NCI-H510A (cell line): Measurements from ENCODE around the gene TACR1.

ENCODE experiments used
- DNase-seq: peaks from one replicate; lab custom pipeline; 2025; lab: John Stamatoyannopoulos, UW

TACR1 gene

DNA sequence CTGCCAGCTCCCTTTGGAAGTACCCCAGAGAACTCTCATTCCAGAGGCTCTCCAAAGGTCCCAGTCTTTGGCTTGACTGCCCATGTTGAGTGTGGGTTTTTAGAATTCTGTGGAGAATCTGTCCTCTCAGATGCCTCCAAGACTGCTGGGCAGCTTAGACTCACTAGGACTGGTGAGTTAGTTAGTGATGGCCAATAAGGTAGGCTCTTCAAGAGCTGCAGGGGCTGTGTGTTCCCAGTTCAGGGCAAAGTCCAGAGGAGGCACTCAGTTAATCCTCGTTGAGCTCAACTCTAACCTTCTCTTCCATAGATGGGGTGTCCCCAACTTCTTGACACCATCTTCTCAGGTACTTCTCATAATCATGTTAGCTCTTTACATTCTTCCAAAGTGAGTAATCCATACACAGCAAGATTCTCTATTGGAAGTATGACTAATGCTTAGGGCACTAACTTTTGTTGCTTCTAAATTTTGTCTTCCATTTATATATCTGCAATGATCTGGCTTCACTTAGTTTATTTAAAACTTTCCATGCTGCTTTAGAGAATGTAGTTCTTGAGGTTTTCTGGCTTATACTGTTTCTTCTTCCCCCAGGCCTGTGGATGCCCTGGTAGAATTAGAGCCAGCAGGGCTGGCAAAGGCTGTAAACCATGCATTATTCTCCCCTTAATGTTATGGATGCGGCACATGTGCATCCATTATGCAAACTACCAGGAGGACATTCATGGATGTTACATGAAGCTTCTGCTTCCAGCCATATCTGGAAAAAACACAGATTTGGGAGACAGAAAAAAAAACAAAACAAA lies 151.9 kb downstream of the TACR1 start:
- DNase-seq, result no peak

DNA sequence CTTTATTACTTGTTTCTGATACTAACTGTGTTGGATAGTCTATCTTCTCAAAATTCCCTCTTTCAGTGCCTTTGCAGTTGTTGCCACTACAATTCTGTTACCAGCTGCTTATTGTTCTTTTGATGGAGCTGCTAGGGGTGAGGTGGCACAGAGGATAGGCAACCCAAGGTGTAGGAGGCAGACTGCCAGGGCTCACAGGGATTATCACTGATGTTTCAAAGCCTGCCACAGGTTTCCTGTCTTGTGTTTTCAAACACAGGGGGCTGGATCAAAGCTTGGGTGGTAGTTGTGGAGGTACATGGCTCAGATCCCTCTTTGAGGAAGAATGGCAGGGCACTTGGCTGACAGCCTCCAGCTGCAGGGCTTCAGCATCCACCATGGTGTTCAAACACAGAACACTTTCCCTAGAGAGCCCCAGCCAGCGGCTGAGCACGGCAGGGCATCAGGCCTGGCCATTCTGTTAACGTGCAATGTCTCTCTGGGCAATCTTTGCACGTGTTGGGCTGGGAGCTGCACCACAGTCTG lies 153.7 kb downstream of the TACR1 start:
- DNase-seq, result no peak

DNA sequence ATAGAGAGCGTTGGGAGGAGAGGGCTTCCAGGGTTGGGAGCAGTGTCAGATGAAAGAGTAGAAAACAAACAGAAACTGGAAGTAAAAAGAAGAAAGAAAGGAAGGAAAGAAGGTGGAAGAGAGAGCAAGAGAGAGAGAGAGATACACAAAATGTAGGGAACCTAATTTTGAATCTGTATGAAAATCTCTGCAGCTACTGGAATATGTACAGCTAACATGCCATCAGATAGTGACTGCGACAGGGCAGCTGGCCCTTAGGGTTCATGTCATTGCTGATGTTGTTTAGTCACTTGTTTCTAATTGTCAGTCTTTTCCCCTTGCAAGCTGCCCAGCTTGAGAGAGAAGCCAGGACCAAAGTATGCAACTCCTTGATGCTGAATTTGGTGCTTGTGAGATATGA lies 155.0 kb downstream of the TACR1 start:
- no peak for DNase-seq

DNA sequence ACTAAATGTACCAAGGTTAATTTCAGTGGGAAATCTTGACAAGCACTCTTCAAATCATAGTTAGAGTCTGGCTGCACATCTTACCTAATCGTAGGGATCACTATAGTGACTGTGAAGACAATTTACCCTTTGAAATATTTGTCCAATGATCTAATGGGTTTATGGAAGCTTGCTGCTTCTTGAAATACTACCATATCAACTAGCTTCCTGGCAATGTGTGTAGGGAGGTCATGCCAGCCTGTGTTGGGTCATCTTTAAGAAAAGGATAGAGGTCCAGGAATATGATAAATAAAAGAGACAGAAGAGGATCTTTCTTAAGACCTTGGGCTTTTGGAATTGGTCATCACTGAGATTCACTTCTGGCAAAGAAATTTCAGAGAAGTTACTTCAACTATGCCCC lies 156.5 kb downstream of the TACR1 start:
- no peak for DNase-seq

DNA sequence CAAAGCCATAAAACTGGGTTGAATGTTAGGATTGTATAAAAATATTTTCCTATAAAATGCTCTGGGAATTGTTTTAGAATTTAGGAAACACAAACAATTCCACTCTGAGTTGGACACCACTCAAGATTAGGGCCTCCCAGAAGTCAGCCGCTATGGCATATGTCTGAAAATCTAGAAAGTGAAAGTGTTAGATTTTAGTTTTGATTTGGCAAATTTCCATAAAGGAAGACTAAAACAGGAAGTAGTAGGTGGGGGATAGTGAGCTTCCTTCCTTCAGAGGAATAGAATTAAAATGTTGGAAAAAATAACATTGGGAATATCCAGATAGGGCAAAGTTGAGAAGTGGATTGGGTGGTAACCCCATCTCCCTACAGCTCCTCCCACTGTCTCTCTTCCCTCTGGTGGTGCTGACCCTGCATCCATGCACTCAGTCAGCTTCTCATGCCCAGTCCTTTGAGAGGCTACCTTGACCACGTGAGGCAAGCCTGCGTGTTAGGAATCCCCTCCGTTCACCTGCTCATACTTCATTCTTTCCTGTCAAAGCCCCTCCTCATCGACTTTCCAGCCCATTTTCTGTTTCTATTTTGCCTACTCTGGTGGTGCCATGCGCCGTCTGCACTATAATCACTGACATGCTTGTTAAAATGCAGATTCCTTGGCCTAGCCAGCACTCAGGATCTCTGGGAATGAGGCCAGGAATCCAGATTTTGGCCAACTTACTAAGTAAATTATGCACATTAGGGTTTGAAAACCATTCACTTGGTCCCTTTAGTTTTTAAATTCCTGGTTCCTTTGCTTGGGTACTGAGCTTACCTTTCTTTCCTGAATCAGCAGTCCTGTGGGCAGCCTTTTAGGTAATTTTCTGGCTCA lies 157.4 kb downstream of the TACR1 start:
- DNase-seq, result no peak

DNA sequence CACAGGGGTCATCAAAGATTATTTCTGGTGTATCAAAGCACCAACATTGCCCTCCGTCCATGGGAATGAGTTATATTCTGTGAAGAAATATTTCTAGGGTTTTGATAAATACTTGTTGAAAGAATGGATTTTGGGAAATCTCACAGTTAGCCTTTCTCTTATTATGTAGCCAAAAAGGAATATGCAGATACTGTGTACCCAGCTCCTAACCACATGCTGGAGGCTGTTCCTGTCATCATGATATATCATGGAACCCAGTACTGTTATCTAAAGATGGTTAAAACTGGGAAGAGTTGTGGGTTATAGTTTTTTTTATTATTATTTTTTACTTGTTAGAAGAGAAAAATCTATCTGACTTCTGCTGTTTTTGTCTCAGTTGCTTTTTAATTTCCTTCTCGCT lies 158.1 kb downstream of the TACR1 start:
- DNase-seq, result no peak

DNA sequence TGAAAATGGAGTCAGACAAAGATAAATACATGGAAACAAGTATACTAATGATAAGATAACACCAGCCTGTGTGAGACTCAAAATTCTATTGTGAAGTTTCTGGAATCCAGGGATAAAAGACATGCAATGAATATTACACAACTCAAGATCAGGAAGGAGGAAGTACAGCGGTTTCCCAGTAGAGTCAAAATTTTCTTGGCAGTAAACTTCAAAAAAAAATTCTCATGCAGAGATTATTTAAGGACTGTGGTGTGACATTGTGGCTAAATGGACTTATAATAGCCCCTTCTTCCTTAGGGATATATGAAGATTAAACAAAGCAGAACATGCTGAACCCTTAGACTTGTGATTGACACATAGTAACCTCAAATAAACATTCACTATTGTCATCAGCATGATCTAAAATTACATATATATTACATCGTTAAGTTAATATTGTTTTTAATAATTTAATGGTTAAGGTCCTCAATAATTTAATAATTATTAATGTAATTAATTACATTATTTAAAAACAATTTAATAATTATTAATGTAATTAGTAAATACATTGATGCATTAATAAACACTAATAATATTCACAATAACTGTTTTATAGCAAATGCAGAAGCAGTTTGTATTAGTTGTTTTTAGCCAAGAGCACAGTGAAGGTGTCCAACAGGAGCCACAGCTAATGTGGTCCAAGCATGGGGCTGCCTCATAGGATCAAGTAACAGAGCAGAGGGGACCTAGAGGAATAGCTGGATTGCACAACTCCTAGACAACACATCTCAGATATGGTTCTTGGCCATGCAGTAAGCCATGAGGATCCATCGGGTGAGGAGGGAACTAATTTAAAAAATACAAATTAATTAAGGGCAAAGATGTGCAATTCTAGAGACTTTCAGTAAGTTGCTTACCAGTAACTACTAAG lies 163.6 kb downstream of the TACR1 start:
- no peak for DNase-seq

DNA sequence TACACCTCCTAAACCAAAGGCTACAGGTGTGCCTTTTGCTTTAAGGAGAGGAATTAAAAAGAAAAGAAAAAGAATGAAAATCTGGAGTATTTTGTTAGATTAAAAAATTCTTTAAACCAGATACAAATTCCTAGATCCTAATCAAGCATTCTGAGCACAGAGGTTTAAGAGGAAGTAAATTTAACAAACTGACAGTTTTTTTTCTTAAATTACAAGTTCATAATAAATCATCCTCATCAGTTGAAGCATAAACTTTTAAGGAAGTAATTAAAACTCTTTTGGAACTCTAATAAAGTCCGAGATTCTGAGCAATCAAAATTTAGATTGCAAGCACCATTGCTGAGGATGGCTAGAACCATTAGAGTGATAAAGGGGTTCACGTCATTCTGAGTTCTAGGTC lies 165.8 kb downstream of the TACR1 start:
- no peak for DNase-seq

DNA sequence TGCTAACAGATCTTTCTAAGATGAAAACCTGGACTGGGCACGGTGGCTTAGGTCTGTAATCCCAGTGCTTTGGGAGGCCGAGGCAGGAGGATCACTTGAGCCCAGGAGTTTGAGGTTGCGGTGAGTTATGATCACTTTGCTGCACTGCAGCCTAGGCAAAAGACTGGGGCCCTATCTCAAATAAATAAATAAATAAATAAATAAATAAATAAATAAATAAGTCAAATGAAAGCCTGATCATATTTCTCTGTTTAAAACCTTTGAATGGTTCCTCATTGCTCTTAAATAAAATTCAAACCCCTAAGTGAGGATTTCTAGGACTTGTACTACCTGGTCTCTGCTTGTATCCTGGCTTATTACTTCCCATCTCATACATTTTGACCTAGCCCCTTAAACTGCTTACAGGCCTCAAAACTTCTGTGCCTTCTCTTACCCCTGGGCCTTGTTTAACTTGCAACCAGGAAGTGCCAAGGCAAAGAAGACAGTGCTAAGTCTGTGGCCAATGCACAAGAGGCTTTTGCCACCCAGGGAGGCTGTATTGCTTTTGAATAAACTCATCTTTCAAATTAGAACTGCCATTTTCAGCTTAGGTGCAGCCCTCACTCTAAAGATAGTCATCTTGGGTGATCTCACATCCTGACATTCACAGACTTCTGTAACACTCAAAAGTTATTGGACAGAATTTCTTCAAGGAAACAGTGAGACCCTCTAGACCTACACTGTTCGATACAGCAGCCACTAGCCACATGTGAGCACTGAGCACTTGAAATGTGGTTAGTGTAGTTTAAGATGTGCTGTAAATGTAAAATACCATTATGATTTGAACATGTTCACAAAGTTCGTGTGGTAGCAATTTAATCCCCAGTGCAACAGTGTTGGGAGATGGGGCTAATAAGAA lies 167.2 kb downstream of the TACR1 start:
- DNase-seq, result no peak

DNA sequence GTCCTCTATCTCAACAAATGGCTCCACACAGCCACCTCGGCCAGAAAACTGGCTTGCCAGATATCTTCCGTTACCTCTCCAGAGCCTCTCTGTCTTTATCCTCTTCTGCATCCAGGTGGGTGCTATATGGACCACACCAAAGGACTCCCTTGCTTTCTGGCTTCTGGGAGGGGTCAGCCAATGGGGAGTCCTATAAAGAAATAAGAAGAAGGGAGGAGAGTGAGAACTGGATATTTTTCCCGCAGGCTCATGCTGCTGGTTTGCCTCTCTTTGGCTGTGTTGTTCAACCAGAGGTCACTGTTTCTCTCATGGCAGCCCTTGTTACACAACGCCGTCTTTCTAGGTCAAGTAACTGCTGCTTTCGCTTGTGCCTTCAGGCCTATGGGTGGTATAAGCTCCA lies 168.1 kb downstream of the TACR1 start:
- DNase-seq, result no peak

DNA sequence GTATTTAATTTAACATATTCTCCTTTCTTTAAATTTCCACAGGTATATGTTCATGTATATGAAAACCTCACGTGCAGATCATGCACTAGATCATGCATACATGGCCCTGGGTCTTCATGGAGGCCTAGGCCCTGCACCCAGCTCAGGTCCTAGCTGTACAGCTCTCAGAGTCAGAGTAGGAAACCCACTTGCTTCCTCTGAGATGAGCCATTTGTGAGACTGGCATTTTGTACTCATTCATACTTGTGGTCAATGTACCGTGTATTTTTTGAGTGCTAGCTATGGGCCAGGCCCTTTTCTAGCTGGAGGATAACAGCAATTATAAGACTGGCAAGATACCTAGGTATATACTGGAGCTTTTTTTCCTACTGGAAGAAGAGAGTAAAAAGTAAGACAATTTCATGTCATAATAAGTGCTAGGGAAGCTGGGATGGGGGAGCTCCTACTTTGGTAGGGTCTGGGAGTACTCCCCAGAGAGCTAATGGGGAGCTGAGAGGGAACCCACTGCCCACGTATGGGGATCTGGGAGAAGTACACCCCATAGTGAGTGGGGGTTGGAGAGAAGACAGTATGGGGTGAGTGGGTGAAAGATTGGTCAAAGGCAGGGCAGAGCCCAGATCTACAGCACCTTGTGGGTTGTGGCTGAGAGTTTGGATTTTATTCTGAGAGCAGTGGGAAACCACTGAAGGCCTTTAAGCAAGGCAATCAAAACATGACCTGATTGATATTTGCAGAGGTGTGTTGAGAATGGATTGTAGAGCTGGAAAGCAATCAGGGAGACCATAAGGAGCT lies 168.9 kb downstream of the TACR1 start:
- DNase-seq, result no peak

DNA sequence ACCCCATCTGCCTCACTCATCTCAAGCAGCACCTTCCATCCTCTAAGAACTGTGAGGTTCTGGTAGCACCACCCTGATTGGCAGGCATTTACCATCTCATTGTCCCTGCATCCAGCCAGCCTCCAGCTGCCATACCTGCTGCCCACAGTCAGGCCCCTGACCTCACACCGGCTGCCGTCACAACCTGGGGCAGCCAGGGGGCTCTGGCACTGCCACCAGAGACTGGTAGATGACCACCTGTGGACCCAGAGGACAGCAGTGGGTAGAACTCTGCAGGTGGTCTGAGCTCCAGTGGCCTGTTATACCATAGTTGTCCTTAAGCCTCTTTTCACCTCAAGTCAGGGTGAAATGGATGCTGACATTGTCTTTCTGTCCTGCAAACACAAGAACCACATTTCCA lies 171.4 kb downstream of the TACR1 start:
- no peak for DNase-seq

DNA sequence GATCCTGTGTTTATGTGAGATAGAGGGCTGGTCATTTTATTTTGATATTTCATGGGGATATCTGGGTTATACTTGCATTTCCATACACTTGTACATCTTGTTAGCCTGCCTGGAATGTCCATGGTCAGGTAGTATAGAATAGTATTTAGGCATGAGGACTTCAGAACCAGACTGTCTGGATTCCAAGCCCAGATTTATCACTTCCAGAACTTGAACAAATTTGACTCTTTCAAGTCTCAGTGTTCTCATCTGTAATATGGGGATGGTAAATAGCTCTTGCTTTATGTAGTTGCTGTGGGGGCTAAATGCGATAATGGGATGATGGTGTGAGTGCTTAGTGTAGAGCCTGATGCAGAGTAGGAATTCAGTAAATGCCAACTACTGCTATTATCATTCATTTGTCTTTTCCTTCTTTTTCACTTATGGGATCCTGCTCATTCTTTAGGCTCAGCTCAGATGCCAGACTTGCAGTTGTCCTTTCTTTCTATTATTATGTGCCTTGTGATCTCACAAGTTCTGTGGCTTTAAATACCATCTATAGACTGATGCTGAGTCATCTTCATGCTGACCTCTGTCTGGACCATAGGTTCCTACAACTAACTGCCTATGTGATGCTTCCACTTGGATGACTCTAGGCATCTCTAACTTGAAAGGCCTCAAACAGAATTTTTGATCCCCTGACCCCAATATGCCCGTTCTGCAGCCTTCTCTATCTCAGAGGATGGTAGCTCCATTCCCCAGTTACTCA lies 173.5 kb downstream of the TACR1 start:
- DNase-seq, result no peak

DNA sequence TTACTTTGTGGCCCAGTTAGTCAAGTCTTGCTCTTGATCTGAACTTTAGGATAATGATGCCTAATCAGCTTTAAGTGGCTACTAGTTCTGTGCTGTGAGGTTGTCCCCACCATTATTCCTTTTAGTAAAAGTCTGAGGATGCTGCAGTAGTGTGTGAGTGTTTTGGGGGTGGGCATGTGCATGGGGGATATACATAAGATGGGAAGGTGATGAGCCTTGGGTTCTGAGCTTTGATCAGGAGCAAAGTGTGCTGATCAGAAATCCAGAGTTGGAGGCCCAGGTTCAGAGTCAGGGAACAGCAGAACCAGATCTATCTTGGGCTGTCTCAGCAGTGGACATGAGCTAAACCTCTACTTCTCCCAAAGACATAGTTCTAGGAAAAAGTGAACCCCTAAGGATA lies 174.1 kb downstream of the TACR1 start:
- DNase-seq, result no peak

DNA sequence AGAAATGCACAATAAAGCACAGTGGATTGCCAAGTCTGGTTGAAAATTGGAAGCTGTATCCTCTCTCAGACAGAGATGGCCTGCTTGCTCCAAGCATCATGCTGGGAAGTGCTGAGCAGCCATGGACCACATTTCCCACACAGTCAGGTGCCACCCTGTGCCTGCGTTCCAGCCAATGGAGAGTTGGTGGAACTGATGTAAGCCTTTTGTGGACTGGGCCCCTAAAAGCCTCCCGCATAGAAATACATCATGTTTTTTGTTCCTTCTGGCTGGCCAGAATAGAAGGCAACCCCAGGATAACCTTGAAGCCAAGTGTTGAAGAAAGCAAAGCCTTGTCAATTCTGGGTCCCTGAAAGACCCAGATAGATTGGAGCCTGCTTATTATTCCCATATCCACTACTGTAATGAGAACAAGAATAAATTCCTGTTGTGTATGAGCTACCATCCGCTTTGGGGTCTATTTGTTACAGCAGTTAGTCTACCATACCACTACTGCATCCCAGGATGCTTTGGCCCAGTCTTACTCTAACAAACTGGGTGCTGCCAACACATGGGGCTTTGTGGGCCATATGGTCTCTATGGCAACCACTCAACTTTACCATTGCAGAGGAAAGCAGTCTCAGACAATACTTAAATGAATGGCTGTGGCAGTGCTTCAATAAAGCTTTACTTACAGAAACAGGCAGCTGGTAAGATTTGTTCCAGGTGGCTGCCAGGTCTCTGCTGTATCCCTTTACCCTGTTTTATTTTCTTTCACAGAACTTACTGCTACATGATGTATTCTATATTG lies 175.5 kb downstream of the TACR1 start:
- no peak for DNase-seq

DNA sequence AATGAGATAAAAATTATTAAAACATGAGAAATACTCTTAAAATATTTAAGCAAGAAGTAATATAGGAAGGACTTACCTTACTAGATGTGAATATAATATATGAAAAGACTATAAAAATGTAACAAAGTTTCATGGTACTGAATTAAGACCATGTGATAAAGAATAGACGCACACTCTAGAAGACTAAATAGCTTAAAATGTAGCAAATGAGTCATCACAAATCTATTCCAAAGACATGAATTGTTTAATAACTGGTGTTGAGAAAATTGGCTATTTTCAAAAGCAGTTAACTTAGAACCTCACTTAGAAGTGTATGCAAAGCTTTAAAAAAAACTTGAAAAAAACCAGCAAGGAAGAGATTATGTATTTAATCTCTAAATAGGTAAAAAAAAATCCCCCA lies 176.8 kb downstream of the TACR1 start:
- DNase-seq, result no peak

DNA sequence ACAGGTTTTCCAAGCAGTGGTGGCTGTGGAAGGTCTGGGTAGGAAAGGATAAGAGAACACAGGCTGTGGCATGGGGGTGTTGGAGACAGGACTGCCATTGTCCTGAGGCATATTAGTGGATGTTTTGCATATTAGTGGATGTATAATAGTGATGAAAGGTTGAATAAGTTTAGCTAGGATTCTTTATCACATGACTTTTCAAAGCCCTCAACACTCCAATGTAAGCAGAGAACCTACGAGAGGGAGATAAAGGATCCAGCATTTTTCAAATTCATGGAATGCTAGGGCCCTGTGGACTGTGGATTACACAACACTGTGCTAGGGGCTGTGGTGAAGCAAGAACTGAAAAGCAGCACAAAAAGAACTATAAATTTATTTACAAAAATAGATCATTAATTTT lies 177.6 kb downstream of the TACR1 start:
- DNase-seq, result no peak

DNA sequence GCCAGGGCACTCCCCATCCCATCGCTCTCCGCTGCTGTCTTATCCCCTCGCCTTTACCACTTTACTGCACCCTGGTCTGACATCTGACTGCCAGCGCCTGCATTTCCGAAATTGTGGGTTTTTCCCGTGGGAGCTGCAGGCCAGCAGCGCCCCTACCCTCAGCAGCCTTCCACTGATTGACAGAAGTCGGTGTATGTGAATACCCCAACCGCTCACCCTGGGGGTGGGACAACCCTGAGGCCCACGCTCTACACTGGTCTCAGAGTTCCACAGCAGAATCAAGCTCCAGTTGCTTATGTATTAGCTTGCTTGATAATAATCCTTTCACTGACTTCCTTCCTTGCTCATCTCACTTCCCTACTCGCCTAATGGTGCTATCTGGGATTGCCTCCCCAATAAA lies 178.8 kb downstream of the TACR1 start:
- no peak for DNase-seq

DNA sequence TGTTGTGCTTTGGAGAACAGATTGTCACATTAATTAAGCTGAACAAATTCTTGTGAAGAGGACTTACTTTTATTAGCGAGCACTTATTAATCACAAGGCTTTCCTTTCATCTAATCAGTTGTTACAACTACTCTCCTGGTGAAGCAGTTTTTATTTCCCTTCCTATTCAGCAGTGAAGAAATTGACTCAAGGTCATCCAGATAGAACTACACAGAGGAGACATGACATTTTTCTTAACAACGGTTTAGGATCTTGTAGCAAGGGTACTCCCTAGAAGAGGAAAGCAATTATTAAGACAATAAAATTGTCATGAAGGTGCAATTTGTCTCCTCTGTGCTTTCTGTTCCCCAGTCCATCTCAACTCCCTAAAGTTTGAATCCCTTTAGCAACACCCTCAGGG lies 179.5 kb downstream of the TACR1 start:
- DNase-seq, result no peak
